Stimulated activated CD4-positive, alpha-beta T cell treated with anti-CD3 and anti-CD28 coated beads, Interleukin-15, amount 100 ng/mL, for 48 hours (primary cell): Measurements from ENCODE around the gene C11orf16.
A peak's percentile ranks its signal among the peaks of the same experiment; 100 is the strongest.
"Not testable (repeated sequence)": the region's sequence is repeated elsewhere in the genome, so short reads cannot be mapped to it uniquely, and the experiment has no call there.

Source experiments
- DNase-seq, 2 donors: peaks; one replicate each; pipeline ENCODE4 v3.0.0-alpha.2; 2020; ENCODE audit warnings: low read depth in 2 of 2

Gene C11orf16

DNA sequence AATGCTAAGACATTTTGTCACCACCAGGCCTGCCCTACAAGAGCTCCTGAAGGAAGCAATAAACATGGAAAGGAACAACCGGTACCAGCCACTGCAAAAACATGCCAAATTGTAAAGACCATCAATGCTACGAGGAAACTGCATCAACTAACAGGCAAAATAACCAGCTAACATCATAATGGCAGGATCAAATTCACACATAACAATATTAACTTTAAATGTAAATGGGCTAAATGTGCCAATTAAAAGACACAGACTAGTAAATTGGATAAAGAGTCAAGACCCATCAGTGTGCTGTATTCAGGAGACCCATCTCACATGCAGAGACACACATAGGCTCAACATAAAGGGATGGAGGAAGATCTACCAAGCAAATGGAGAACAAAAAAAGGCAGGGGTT is 41.6 kb downstream of the C11orf16 start:
- not testable (repeated sequence) for DNase-seq

GRCh38 chr11:8886322-8886721 is 46.4 kb downstream of the C11orf16 start:
- DNase-seq = no peak

GRCh38 chr11:8881585-8881984 is 51.2 kb downstream of the C11orf16 start:
- DNase-seq = not testable (repeated sequence)

GRCh38 chr11:8878771-8879170 is 54.0 kb downstream of the C11orf16 start:
- DNase-seq = no peak

DNA sequence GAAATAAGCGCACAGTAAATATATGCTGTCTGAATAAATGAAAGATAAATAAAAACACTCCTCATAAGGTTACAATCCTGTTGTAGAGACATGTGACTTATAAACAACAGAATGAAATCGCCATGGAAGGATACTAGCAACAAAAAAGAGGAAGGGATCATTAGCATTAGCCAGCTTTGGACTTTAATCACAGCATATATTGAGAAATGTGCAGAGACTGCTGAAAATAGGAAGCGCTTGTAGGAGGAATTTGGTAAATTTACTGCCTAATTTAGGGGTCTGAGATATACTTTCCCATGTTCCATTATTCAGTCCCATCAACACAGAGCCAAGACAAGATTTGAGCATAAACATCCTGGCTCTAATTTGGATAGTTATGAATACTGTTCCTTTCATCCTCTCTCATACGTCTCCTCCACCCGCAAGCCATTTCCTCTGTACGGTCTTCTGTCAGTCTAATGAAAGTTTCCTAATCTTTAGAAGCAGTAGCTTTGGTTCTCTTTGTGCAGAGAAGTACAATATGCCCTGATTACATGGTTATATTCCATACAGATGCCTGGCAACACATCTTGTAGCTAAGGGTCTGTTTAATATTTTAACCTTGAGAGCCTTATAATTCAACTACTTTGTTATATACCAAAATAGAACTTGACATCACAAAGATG is 58.9 kb downstream of the C11orf16 start:
- DNase-seq = no peak

DNA sequence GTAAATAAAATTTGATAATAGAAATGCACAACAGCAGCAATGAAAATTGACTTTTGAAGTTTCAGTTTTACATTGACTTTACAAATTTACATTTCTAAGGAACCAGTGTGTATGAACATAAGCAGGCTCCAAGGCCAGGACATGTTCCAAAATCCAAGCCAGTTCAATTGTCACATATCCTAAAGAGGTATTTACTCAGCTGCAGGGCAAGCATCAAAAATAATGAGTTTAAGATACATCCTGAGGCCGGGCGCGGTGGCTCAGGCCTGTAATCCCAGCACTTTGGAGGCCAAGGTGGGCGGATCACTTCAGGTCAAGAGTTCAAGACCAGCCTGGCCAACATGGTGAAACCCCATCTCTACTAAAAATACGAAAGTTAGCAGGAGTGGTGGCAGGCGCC is 60.8 kb downstream of the C11orf16 start:
- no peak for DNase-seq

DNA sequence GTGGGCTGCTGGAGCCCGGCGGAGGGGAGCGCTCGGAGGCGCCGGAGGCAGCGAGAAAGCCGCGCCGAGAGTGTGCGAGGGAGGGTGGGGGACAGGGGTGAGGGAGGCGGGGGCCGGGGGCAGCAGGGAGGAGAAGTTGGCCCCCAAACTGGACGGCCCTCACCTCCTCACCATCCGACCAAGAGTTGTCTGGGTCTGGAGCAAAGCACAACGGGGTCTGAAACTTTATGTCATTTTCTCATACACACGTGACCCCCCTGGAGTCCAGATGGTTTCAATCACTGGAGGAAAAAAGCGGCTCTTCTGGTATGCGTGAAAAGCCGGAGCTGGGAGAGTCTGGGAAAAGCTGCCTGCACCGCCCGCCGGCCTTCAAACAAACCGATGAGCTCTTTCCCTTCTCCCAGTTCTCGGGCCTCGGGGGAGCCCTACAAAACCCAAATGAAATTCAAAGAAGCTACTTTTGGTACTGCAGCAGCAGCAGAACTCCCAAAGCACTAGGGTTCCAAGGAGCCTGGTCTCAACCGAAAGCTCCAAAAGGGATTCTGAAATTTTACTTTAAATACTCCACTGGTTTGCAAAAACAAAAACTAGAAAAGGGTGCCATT is 61.5 kb downstream of the C11orf16 start:
- no peak for DNase-seq

GRCh38 chr11:8870411-8871170 is 62.2 kb downstream of the C11orf16 start:
- DNase-seq = peak in 1 of 2 donors; percentile 4
